Measurements from ENCODE around the gene NAA16.
A peak's percentile ranks its signal among the peaks of the same experiment; 100 is the strongest.
"Not testable (repeated sequence)": the region's sequence is repeated elsewhere in the genome, so short reads cannot be mapped to it uniquely, and the experiment has no call there.

Gene NAA16

DNA sequence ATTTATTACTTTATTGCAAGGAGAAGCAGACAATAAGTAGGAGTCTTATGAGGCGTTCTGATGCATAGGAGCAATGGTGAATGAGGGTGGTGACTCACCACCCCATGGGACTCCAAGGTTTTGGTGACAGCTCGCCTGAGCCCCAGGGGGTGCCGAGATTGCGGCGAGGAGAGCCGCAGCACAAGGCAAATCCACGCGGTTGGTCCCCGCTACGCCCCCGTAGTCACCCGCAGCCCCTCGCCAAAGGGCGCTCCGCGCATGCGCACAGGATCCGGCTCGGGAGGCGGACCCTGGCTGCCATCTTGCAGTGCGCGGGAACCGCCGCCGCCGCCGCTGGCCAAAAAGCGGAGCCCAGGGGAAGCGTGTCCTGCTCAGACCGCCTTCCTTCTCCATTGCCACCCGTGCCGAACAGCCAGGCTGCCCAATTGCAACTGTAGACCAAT lies at the start of gene NAA16:
Gene NAA16, plus strand, starts transcription at position 305 of the 443 bp plus-strand sequence. CDS start 262 bp downstream, outside the sequence.
- peak; percentile 95 for DNase-seq

- DNase-seq: peak; percentile 90
Observed at GRCh38 chr13:41263261-41263971, 47.7 kb upstream of the NAA16 start, which contains the start of gene MTRF1. MTRF1 (minus strand) TSS chr13:41263576; CDS start chr13:41260907, 2,669 bp downstream.

- DNase-seq: no peak
Observed at GRCh38 chr13:41267106-41267505, 44.0 kb upstream of the NAA16 start.

- DNase-seq: no peak
Observed at GRCh38 chr13:41268764-41269163, 42.3 kb upstream of the NAA16 start.

DNA sequence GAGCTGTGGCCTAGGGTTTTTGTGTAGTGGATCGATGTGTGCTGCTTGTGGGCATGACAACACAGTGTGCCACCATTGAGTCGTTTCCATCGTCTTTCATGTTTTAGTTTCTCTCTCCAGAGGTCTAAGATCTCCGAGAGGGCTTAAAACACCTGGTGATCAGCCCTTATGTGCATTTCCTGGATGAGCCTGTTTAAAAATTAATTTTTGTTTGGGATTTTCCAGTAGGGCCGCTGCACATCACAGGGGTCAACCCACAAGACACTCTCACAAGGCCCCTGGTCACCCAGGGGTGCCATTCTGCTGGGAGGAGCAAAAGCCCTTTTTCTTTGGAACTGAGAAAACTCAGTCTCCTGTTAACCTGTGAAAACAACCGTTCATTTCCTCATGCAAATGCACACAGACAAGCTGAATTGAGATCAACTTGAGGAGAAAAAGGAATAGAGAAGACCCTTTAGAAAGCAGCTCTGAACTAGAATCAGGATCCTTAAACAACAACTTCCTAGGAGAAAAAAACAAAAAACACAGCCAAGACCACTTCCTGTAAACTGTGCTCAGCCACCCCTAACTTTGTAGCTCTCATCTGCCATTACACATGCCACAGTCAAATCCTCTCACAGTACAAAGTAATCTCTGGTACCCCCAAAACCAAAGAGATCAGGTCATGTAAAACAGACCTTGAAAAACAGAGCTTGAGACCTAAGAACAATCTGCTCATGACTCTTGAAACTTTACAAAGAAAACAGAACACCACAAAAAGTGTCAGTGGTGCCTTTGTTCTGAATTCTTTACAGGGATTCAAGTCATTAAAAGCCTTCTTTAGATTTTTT lies 39.4 kb upstream of the NAA16 start:
- no peak for DNase-seq

GRCh38 chr13:41273831-41274441 lies 37.1 kb upstream of the NAA16 start:
- DNase-seq: no peak

- no peak for DNase-seq
Observed at GRCh38 chr13:41274881-41275280, 36.2 kb upstream of the NAA16 start.

GRCh38 chr13:41276824-41277223 lies 34.2 kb upstream of the NAA16 start:
- no peak for DNase-seq

- not testable (repeated sequence) for DNase-seq
Observed at GRCh38 chr13:41279156-41279555, 31.9 kb upstream of the NAA16 start.

- DNase-seq: no peak
Observed at GRCh38 chr13:41282129-41282571, 28.9 kb upstream of the NAA16 start.

GRCh38 chr13:41284512-41285288 lies 26.4 kb upstream of the NAA16 start:
- no peak for DNase-seq

GRCh38 chr13:41286370-41286769 lies 24.7 kb upstream of the NAA16 start:
- DNase-seq: no peak

GRCh38 chr13:41289463-41289881 lies 21.6 kb upstream of the NAA16 start:
- no peak for DNase-seq

DNA sequence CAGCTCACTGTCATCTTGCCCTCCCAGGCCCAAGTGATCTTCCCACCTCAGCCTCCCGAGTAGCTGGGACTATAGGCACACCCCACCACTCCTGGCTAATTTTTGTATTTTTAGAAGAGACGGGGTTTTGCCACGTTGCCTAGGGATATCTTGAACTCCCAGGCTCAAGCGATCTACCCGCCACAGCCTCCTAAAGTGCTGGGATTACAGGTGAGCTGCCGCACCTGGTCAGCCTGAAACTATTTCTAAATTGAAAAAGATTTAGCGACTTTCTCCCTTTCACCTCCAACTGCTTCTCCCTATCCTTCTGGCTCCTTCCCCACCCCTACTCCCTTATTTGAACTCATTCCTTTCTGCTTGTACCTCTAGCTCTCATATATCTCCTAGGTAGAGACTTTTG lies 19.8 kb upstream of the NAA16 start:
- no peak for DNase-seq

- no peak for DNase-seq
Observed at GRCh38 chr13:41293272-41293671, 17.8 kb upstream of the NAA16 start.

DNA sequence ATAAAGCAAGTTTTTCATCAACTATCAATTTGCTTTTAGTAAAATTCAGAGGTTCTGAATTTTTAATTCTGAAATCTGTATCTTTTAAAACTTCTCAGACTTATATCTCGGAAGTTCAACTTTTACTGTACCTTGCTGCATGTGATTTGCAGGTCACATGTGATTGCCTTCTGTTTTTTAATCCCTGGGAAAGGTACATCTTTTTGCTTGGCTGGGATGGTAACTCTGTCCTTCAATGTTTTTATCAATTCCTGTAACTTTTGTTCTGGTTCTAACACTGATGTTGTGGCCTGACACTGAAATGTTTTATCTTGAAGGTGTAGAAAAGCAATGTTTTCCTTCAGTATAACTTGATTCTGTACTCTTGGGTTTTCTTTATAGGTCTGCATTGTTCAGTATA lies 16.2 kb upstream of the NAA16 start:
- DNase-seq: no peak

DNA sequence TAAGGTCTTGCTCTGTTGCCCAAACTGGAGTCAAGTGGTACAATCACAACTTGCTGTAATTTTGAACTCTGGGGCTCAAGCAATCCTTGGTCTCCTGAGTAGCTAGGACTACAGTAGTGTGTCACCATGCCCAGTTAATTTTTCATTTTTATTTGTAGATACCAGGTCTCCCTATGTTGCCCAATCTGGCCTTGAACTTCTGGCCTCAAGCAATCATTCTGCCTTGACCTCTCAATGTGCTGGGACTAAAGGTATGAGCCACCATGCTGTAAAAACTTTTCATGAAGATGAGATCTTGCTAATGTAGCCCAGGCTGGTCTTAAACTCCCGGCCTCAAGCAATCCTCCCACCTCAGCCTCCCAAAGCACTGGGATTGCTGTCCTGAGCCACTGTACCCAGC lies 15.1 kb upstream of the NAA16 start:
- no peak for DNase-seq

- no peak for DNase-seq
Observed at GRCh38 chr13:41296879-41297646, 14.0 kb upstream of the NAA16 start.

- no peak for DNase-seq
Observed at GRCh38 chr13:41299316-41300094, 11.6 kb upstream of the NAA16 start.

DNA sequence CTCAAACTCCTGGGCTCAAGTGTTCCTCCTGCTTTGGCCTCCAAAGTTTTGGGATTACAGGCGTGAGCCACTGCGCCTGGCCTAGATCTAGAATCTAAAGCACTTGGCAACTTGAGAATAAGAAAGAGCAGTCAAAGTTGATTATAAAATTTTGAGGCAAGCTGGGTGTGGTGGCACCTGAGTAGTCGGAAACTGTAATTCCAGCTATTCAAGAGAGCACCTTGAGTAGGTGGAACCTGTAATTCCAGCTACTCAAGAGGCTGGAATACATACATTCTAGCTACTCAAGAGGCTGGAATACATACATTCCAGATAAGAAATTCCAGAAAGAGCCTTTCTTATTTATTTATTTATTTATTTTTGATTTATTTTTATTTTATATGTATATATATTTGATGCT lies 8.3 kb upstream of the NAA16 start:
- DNase-seq: no peak

DNA sequence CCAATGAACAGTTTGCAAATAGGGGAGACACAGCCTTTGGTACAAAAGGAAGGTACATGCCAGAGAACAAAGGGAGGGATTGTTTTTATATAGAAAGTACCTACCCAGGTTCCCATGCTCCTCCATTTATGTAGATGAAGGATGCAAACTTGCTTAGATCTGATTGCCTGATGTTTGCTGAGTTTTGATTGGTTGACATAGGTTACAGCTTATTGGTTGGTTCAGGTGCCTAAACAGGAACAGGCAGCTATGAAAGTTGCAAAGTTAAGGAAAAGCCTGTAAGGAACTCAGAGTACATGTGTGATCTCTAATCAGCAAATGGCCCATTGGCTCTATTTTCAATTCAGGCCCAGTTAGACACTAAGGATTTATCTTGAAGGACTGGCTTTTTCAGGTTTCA lies 6.5 kb upstream of the NAA16 start:
- DNase-seq: no peak
